ENCODE data around the gene TTLL3. TPM values are rescaled to one million over a fixed set of nuclear protein-coding genes. Genes with fewer than 3 reads are reported as not detected.

Gene TTLL3, protein sequence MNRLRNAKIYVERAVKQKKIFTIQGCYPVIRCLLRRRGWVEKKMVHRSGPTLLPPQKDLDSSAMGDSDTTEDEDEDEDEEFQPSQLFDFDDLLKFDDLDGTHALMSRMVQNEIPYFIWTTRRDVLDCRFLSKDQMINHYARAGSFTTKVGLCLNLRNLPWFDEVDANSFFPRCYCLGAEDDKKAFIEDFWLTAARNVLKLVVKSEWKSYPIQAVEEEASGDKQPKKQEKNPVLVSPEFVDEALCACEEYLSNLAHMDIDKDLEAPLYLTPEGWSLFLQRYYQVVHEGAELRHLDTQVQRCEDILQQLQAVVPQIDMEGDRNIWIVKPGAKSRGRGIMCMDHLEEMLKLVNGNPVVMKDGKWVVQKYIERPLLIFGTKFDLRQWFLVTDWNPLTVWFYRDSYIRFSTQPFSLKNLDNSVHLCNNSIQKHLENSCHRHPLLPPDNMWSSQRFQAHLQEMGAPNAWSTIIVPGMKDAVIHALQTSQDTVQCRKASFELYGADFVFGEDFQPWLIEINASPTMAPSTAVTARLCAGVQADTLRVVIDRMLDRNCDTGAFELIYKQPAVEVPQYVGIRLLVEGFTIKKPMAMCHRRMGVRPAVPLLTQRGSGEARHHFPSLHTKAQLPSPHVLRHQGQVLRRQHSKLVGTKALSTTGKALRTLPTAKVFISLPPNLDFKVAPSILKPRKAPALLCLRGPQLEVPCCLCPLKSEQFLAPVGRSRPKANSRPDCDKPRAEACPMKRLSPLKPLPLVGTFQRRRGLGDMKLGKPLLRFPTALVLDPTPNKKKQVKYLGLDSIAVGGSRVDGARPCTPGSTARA
- total RNA-seq (2014; rRNA removed) (8.4 and 11.6 TPM in 2 replicates), Bru-seq, nascent RNA (percentile 48 among the genes with signal in this experiment), BruChase-seq, experiment 1, labeled RNA remaining after a 6-hour chase (percentile 76 among the genes with signal in this experiment), BruChase-seq, experiment 2, labeled RNA remaining after a 2-hour chase (percentile 76 among the genes with signal in this experiment)
- long read RNA-seq, partial matches to known transcripts: 7 of 51 reads
- long read RNA-seq, other reads (novel, unspliced or antisense): 40 of 51 reads

DNA sequence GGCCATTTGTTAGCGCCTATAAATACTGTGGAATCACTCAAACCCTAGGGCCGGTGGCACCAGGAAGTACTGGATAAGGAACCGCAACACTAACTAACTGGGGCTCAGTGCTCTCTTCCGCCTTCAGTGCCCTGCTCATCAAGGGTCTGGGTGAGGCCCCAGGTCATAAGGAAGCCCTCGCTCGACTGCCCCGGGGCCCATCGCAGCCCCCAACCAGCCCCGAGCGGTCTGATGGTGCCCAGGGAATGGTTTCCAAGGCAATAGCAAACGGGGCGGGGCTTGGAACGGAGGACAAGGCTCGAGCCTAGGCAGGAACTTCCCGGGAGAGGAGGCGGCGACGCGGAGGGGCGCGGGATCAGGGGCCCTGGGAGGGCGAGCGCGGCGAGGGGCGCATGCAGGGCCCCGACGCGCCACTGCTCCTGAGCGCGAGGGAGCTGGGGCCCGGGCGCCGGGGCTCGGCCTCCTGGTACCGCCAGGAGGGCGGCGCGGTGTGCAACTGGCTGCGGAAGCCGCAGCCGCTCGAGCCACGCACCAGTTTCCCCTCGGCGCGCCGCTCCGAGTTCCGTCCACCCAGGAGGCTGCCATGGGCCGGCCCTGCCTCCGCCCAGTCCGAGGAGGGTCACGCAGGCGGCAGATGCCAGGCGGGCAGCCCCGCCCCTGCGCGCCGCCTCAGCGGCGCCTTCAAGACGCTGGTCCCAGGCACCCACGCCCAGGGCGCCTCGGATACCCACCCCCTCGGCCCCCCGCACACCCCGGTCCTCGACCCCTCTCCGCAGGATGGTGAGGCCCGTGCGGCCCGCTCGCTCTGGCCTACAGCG, at the start of gene TTLL3:
Gene TTLL3 (plus strand): TSS at position 648 of the 818 bp plus-strand sequence. CDS start 400 bp downstream, outside the sequence.
- ATAC-seq (peak; percentile 80), DNase-seq (peak; percentile 60)
- H3K36me3 ChIP-seq (ENCODE audit: low read depth, low read length): peaks cover 14% of the 10 kb centered on the region; the same call in 1 of the 2 replicates
- peak within 1 kb of the TSS; percentile 80 for H3K4me3 ChIP-seq (ENCODE audit: low read length)
- H3K9me3 ChIP-seq (ENCODE audit: low read length): no peaks in the 10 kb centered on the region
- H3K9ac ChIP-seq (ENCODE audit: low read length): peak within 1 kb of the TSS; percentile 55
- TF ChIP-seq, protein P1, sequence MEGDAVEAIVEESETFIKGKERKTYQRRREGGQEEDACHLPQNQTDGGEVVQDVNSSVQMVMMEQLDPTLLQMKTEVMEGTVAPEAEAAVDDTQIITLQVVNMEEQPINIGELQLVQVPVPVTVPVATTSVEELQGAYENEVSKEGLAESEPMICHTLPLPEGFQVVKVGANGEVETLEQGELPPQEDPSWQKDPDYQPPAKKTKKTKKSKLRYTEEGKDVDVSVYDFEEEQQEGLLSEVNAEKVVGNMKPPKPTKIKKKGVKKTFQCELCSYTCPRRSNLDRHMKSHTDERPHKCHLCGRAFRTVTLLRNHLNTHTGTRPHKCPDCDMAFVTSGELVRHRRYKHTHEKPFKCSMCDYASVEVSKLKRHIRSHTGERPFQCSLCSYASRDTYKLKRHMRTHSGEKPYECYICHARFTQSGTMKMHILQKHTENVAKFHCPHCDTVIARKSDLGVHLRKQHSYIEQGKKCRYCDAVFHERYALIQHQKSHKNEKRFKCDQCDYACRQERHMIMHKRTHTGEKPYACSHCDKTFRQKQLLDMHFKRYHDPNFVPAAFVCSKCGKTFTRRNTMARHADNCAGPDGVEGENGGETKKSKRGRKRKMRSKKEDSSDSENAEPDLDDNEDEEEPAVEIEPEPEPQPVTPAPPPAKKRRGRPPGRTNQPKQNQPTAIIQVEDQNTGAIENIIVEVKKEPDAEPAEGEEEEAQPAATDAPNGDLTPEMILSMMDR (conservative IDR thresholded peaks at IDR 0.05; ENCODE audit: low read depth, low read length): no peak
- no peak for TF ChIP-seq EZH2 (IDR thresholded peaks at IDR 0.05; ENCODE audit: low read length, unreplicated experiment)
- no peak for TF ChIP-seq EZH2phosphoT487 (IDR thresholded peaks at IDR 0.05; ENCODE audit: borderline replicate concordance, low read length)
- H2AFZ ChIP-seq (ENCODE audit: low read length): peak within 1 kb of the TSS; percentile 88
- POLR2A ChIA-PET (ENCODE audit: unreplicated experiment): no interaction called here
- BruUV-seq (replicated peaks): no TSS peak
- peak within 1 kb of the TSS; percentile 20 for H3K27ac ChIP-seq (ENCODE audit: low read length)
- H3F3A ChIP-seq (ENCODE audit: low read length, unreplicated experiment): peaks cover 8% of the 10 kb centered on the region
- CTCF ChIA-PET: no interaction called here
- H3K4me1 ChIP-seq (ENCODE audit: insufficient read depth, low read length): peaks cover 19% of the 10 kb centered on the region
- no peaks in the 10 kb centered on the region for H3K79me2 ChIP-seq (ENCODE audit: low read length)
- H3K4me2 ChIP-seq (ENCODE audit: low read length): peak within 1 kb of the TSS; percentile 99
- no peaks in the 10 kb centered on the region for H4K20me1 ChIP-seq (ENCODE audit: low read length)
- no peaks in the 10 kb centered on the region for H3K27me3 ChIP-seq (ENCODE audit: low read length)
- no peaks in the 10 kb centered on the region for H3K9me2 ChIP-seq (replicated peaks; ENCODE audit: low read length)
- intact Hi-C loops (cut with micrococcal nuclease): loop anchor here (2.0 kb wide), 1 partner anchor 93 kb away; no protein-coding TSS in a partner anchor

DNA sequence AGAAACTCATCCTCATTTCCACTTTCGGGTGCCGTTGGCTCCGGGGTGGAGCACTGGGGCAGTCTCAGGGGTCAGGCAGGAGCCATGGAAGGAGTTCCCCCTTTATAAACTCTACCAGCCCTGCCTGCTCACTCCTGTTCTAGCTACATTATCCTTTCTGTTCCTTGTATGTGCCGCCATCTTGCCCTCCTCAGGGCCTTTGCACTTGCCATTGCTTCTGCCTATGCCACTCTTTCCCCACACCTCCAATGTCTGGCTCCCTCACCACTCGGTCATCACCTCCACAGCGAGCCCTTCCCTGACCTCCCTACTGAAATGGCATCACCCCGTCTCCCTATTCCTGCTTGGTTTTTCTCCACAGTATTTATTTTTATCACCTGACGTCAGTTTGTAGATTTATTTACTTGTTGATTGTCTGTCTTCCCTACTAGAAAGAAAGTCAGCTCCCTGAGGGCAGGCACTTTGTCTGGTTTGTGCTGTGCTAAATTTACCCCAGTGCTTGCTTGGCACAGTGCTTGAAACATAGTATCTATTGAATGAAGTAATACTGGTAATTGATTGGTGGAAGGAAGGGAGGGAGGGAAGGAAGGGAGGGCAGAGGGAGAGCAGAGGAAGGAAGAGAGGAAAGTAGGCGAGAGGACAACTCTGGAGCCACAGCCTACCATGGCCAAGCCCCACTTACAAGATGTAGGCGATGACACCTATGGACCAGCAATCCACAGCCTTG, 49.1 kb upstream of the TTLL3 start:
- H3F3A ChIP-seq (ENCODE audit: low read length, unreplicated experiment): no peaks in the 10 kb centered on the region
- no peaks in the 10 kb centered on the region for H3K79me2 ChIP-seq (ENCODE audit: low read length)
- ChIA-PET POLR2A (ENCODE audit: unreplicated experiment) (no interaction called here), CTCF (no interaction called here)
- intact Hi-C loops (cut with micrococcal nuclease): no loop called here
- no peaks in the 10 kb centered on the region for H3K4me1 ChIP-seq (ENCODE audit: insufficient read depth, low read length)
- ATAC-seq: no peak
- H3K4me2 ChIP-seq (ENCODE audit: low read length): no peak overlapping the region
- BruUV-seq (replicated peaks): no TSS peak
- H3K4me3 ChIP-seq (ENCODE audit: low read length): no peak overlapping the region
- H3K9ac ChIP-seq (ENCODE audit: low read length): no peak overlapping the region
- H4K20me1 ChIP-seq (ENCODE audit: low read length): no peaks in the 10 kb centered on the region
- H3K27me3 ChIP-seq (ENCODE audit: low read length): no peaks in the 10 kb centered on the region
- TF ChIP-seq EZH2 (IDR thresholded peaks at IDR 0.05; ENCODE audit: low read length, unreplicated experiment) (no peak), EZH2phosphoT487 (IDR thresholded peaks at IDR 0.05; ENCODE audit: borderline replicate concordance, low read length) (no peak)
- TF ChIP-seq, protein P1 (conservative IDR thresholded peaks at IDR 0.05; ENCODE audit: low read depth, low read length): no peak
- peaks cover 10% of the 10 kb centered on the region for H3K36me3 ChIP-seq (ENCODE audit: low read depth, low read length)
- no peaks in the 10 kb centered on the region for H3K9me2 ChIP-seq (replicated peaks; ENCODE audit: low read length)
- no peak overlapping the region for H3K27ac ChIP-seq (ENCODE audit: low read length)
- H3K9me3 ChIP-seq (ENCODE audit: low read length): no peaks in the 10 kb centered on the region
- no peak overlapping the region for H2AFZ ChIP-seq (ENCODE audit: low read length)
- no peak for DNase-seq

Measured in PC-3 (cell line).